Stromal cell of bone marrow (primary cell): ENCODE results near the gene FHOD3.

ENCODE experiments used
- DNase-seq: peaks from one replicate; pipeline ENCODE4 v3.0.0-alpha.2; 2012; ENCODE audit warnings: low read depth

The FHOD3 gene

GRCh38 chr18:36667811-36668210, 370.3 kb downstream of the FHOD3 start:
- DNase-seq: no peak

DNA sequence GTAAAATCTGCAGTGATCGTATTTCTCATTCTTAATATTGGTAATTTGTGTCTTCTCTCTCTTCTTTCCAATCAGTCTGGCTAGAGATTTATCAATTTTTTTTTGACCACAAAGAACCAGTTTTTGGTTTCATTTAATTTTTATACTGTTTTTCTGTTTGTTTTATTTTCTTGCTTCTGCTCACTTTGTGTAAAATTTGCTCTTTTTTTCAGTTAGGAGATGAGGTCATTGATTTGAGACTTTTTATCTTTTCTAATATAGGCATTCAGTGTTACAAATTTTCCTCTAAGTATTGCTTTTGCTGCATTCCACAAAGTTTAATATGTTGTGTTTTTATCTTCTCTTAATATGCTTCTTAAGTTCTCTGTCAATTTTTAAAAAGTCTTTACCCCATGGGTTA, 370.8 kb downstream of the FHOD3 start:
- DNase-seq: no peak

GRCh38 chr18:36672437-36673344, 375.2 kb downstream of the FHOD3 start:
- DNase-seq: peak; percentile 70

DNA sequence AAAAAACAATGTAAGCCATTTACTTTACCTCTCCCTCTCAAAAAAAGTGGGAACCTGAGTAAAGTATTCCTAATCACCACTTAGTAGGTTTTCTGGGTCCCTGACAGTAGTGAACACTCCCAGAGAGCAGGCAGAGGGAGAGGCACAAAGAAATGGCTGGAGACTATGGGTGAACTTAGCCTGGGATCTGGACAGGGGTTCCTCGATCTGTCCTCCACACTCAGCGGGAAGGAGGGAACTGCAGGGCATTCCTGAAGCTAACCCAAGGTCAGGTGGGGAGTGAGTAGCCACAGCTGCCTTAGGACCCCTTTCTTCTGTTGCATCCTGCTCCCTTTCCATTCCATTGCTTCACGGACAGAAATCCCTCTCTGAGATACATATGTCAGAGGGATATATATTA, 375.9 kb downstream of the FHOD3 start:
- no peak for DNase-seq

DNA sequence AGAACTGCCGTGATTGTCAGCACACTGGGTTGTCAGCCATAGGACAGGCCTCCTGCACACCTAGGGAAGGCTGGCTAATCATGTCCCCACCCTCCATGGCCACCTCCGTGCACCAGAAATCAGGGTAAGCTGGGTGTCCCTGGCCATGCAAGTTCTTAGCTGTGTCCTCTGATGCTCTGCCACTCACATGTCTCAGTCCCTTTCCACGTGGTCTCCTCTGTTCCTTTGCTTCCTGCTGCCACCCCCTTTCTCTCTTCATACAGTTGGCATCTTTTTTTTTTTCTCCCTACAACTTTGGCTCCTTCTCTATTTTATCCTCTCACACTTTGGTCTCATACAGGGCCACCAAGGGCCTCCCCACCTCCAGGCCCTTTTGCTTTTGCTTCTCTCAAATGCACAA, 377.6 kb downstream of the FHOD3 start:
- DNase-seq: no peak

DNA sequence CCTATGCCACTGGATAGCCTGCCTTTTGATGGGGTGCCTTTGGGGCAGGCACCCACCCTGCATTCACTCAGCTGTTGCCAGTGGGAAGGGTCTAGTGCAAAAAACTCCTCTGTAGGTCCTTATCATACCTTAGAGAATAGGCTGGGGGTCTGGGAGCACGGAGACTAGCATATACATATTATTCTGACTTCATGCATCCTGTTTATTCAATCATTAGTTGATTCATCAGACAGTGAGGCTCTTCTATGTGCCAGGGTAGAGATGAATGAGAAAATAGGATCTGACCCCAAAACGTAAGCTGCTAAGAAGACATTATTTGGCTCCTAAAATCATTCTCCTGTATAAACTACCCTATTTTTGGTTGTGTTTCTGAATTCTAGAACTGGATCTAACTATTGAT, 378.0 kb downstream of the FHOD3 start:
- DNase-seq: no peak

DNA sequence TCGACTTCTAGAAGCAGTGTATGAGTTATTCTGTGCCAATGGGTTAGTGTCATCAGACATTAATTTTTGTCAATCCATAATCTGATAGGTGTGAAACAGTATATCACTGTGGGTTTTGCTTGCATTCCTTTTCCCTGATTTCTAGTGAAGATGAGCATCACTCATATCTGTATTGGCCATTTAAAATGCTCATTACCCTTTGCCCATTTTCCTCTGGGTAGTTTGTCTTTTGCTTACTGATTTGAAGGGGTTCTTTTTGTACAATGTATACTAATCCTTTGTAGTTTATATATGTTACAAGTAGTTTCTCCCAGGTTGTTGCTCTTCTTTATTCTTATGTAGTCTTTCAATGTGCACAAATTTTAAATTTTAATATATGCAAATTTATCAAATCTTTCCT, 379.1 kb downstream of the FHOD3 start:
- DNase-seq: no peak

DNA sequence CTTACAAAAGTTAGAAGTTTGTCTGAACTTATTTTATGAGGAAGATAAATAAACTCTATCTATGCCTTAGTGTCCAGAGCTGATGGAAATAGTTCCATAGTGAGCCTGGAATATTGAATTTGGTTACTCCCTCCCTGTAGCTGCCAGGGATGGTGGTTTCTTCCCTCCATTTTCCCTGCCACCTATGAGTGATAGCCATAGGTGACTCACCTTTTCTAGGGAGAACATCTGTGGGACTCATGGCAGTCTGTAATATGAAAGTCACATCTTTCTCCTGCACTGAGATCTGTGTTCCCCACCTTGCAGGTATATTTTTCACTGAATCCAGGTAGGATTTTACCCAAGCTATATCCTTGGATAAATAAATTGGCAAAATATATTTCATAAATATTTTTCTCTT, 382.5 kb downstream of the FHOD3 start:
- DNase-seq: no peak

GRCh38 chr18:36685580-36685979, 388.1 kb downstream of the FHOD3 start:
- DNase-seq: no peak

GRCh38 chr18:36688020-36688965, 390.8 kb downstream of the FHOD3 start:
- DNase-seq: peak; percentile 45

- peak; percentile 38 for DNase-seq
Observed at GRCh38 chr18:36692371-36692770, 394.9 kb downstream of the FHOD3 start.

- no peak for DNase-seq
Observed at GRCh38 chr18:36692921-36693332, 395.4 kb downstream of the FHOD3 start.

GRCh38 chr18:36693931-36694620, 396.6 kb downstream of the FHOD3 start:
- no peak for DNase-seq

- DNase-seq: no peak
Observed at GRCh38 chr18:36695806-36696205, 398.3 kb downstream of the FHOD3 start.

DNA sequence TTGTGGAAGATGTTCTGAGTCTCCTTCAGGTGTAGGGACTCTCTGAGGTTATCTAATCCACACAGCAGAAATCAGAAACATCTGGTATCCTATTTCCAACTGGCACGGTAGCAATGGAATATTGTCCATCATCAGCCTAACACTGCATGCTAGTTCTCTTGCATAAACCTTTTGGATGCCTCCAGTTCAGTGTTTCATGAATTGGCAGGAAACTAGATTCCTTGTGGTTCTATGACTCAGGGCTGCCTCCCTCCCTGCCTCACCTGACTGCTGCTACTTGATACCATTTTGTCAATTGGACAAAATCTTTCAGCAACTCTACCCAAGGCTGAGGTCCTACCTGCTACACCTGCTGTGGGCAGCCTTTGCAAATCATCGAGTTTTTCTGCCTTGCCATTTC, 400.4 kb downstream of the FHOD3 start:
- peak; percentile 77 for DNase-seq

GRCh38 chr18:36700955-36701354, 403.4 kb downstream of the FHOD3 start:
- DNase-seq: no peak

DNA sequence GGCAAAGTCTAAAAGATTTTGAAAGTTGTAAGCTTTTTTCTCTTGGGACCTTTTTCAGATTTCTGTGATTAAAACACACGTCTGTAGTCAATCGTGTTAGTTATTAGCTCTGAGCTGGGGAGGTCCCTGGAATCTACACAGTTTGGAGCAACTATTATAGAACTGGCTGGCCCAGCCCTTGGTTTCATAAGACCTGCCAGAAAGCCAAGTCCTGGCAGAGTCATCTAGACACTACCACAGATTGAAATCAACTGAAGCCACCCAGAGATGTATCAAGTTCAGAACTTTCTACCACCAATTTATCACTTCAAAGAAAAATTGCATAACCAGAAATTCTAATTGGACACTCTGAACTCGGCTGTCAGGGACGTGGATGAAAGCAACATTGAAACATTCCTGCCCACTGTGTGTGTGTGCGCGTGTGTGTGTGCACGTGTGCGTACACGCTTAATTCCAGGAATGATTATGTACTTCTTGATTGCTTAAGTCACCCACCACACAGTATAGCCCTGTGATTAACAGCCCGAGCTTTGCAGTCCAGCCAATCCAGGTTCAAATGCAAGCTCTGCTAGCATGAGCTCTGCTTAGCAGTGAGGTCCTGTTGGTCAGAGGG, 405.0 kb downstream of the FHOD3 start:
- no peak for DNase-seq

DNA sequence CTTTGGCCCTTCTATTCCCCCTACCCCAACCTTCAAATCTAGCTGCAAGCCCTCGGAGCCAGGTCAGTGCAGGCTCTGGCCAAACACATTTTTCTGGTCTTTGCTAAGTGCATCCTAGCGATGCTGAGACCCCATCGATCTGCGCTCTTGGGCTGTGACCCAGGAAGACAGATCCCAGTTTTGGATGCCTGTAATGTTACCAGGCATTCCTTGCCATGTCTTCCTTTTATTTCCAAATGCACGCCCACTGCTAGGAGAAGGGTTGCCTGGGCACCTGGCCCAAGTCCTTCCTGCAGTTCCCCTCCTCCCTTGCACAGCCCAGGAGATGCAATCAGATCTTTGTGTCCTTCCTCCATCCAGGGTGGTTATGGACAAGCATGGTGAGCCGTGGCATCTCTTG, 406.6 kb downstream of the FHOD3 start:
- DNase-seq: no peak

- no peak for DNase-seq
Observed at GRCh38 chr18:36706134-36706881, 408.8 kb downstream of the FHOD3 start.

DNA sequence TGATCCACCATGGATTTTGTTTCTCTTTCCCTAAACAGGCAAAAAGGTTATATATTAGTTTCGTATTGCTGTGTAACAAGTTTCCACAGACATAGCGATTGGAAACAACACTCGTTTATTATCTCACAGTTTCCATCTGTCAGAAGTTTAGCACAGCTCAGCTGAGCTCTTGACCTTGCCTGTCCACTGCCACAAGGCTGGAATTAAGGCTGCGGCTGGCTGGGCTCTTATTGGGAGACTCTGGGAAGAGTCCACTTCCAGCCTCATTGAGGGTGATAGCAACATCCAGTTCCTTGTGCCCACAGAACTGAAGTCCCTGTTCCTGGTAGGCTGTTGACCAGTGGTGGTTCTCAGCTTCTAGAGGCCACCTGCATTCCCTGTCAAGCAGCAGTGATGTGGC, 410.9 kb downstream of the FHOD3 start:
- no peak for DNase-seq

DNA sequence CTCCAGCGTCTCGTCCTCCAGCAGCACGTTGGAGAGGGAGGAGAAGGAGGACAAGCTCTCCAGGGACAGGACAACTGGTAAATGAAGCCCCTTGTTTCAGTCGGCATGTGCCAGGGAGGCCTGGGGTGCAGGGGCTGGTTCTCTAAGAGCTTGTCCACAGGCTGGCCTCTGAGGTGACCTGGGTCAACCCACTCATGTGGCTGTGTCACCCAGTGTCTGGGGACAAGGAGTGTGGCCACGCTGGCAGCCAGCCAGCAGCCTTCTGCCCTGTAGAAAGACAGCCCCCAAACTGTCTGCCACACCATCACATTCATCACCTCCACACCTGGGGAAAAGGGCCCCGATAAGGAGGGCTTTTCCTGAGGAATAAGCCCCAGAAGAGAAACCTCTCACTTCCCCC, 411.8 kb downstream of the FHOD3 start:
- no peak for DNase-seq
